ENCODE data around the gene LILRB1. TPM values are rescaled to one million over a fixed set of nuclear protein-coding genes. Genes with fewer than 3 reads are reported as not detected.

Gene LILRB1
- not detected in 2 replicates for total RNA-seq

GRCh38 chr19:54630262-54630661 is at the start of gene LILRB1:
TSS of gene LILRB1 (plus strand) at chr19:54630484. CDS start at chr19:54631074, 590 bp downstream.

GRCh38 chr19:54593445-54593844 is 36.8 kb upstream of the LILRB1 start, which contains the start of gene LILRA1:
TSS of gene LILRA1 (plus strand) at chr19:54593632. CDS start at chr19:54594245, 613 bp downstream.

GRCh38 chr19:54662730-54663129 is 32.4 kb downstream of the LILRB1 start, which contains the start of gene LILRB4:
TSS of gene LILRB4 (plus strand) at chr19:54662985. CDS start at chr19:54663034, 49 bp downstream.

Other genes starting within 250 kb of the LILRB1 start
- gene TTYH1, start 215.0 kb upstream of the LILRB1 start, total RNA-seq, result not detected in 2 replicates
- gene LENG8, start 181.3 kb upstream of the LILRB1 start, total RNA-seq, result 30.9 and 31.1 TPM in 2 replicates
- gene LENG9, start 166.7 kb upstream of the LILRB1 start, total RNA-seq, result 5.1 and 5.5 TPM in 2 replicates
- gene CDC42EP5, start 157.2 kb upstream of the LILRB1 start, total RNA-seq, result 26.5 and 30.4 TPM in 2 replicates
- gene LAIR2, start 127.7 kb upstream of the LILRB1 start, total RNA-seq, result not detected in 2 replicates
- not detected in 2 replicates for gene LILRA2, start 56.7 kb upstream of the LILRB1 start, total RNA-seq
- not detected in 2 replicates for gene LILRA1, start 36.9 kb upstream of the LILRB1 start, total RNA-seq
- not detected in 2 replicates for gene LILRB4, start 32.5 kb downstream of the LILRB1 start, total RNA-seq
- gene KIR3DL3, start 94.0 kb downstream of the LILRB1 start, total RNA-seq, result not detected in 2 replicates
- gene KIR2DL3, start 108.0 kb downstream of the LILRB1 start, total RNA-seq, result not detected in 2 replicates
- gene KIR2DL1, start 139.3 kb downstream of the LILRB1 start, total RNA-seq, result not detected in 2 replicates
- not detected in 2 replicates for gene KIR2DL4, start 173.1 kb downstream of the LILRB1 start, total RNA-seq
- gene KIR3DL1, start 186.0 kb downstream of the LILRB1 start, total RNA-seq, result not detected in 2 replicates
- gene KIR2DS4, start 202.2 kb downstream of the LILRB1 start, total RNA-seq, result not detected in 2 replicates
- gene KIR3DL2, start 220.0 kb downstream of the LILRB1 start, total RNA-seq, result not detected in 2 replicates
- gene FCAR, start 243.8 kb downstream of the LILRB1 start, total RNA-seq, result not detected in 2 replicates